OCI-LY3 (cell line): Measurements from ENCODE around the gene TMA16.

Experiments used
- H2AFZ ChIP-seq: fragments of 200-600, 300-600 bp; shearing (Covaris generic); 2 replicates; pipeline ENCODE4 v1.6.0; 2014; ENCODE audit warnings: antibody characterized with exemption, low read depth, low read length
- H3K27ac ChIP-seq: fragments of 200-600, 300-600 bp; sonication (generic); 2 replicates; pipeline ENCODE4 v1.5.1; 2014; ENCODE audit warnings: mild to moderate bottlenecking, low read length, moderate library complexity, mixed read lengths
- H3K27me3 ChIP-seq: fragments of 200-600, 300-600 bp; sonication (generic); 2 replicates; pipeline ENCODE4 v1.6.1; 2014; ENCODE audit warnings: low read depth, low read length, mixed read lengths
- H3K36me3 ChIP-seq: fragments of 200-600, 300-600 bp; sonication (generic); replicated peaks from 2 replicates; pipeline ENCODE3; 2014; ENCODE audit warnings: low read depth, low read length, mixed read lengths
- H3K4me1 ChIP-seq: fragments of 300-600, 200-600 bp; sonication (generic); 2 replicates; pipeline ENCODE4 v1.6.1; 2014; ENCODE audit warnings: low read length, mixed read lengths
- H3K4me2 ChIP-seq: fragments of 200-600, 300-600 bp; sonication (generic); 2 replicates; pipeline ENCODE4 v1.6.1; 2014; ENCODE audit warnings: low read length, mixed read lengths
- H3K4me3 ChIP-seq: fragments of 300-600, 200-600 bp; sonication (generic); 2 replicates; pipeline ENCODE4 v1.5.1; 2014; ENCODE audit warnings: antibody characterized with exemption, mild to moderate bottlenecking, low read length, moderate library complexity
- H3K79me2 ChIP-seq: fragments of 300-600, 200-600 bp; shearing (Covaris generic); 2 replicates; pipeline ENCODE4 v1.6.1; 2014; ENCODE audit warnings: mild to moderate bottlenecking, low read length, mixed read lengths
- H3K9ac ChIP-seq: fragments of 300-600, 200-600 bp; shearing (Covaris generic); 2 replicates; pipeline ENCODE4 v1.6.0; 2014; ENCODE audit warnings: mild to moderate bottlenecking, low read length, moderate library complexity
- H3K9me3 ChIP-seq: fragments of 200-600, 300-600 bp; shearing (Covaris generic); 2 replicates; pipeline ENCODE4 v1.6.1; 2014; ENCODE audit warnings: low read length, mixed read lengths; ENCODE audit not compliant: insufficient read depth
- H4K20me1 ChIP-seq: fragments of 200-600, 300-600 bp; sonication (generic); 2 replicates; pipeline ENCODE4 v1.6.1; 2016; ENCODE audit warnings: low read length, mixed read lengths; ENCODE audit not compliant: insufficient read depth
- EZH2phosphoT487 ChIP-seq: fragments of 200-600 bp; shearing (Covaris generic); IDR thresholded peaks from 2 replicates; pipeline ENCODE4 v1.6.1; 2018; ENCODE audit warnings: antibody characterized with exemption, mixed run types, low read depth
- TF ChIP-seq, protein P1 (sequence below): fragments of 200-600, 300-600 bp; sonication (generic); IDR thresholded peaks from 2 replicates; pipeline ENCODE4 v1.5.1; 2014; ENCODE audit warnings: antibody characterized with exemption, low read length, low read depth

TMA16 gene

DNA sequence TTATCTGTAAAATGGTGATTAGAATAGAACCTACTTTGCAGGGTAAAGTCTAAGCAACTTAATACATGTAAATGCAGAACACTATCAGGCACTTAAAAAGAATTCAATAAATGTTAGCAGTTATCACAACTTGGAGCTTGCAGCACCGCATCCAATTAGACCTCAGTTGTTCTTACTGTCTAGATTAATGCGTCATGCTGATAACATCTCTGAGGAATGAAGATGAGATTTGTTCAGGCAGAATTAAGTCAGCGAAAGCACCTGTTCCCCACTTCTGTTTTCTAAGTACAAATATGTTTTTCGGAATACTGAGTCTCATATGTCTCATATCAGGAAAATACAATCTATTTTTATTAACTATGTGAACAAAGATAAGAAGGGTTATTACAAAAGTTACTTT lies 58.7 kb downstream of the TMA16 start:
- no peaks in the 10 kb centered on the region for H3K9me3 ChIP-seq
- H3K4me1 ChIP-seq = peaks cover 95% of the 10 kb centered on the region
- H4K20me1 ChIP-seq = peaks cover 6% of the 10 kb centered on the region; the same call in 1 of the 2 replicates
- 0 out of 2 replicates have a peak overlapping the region, but pooled peaks have one; percentile 33 for H3K9ac ChIP-seq
- H3K4me3 ChIP-seq = peak overlapping the region; percentile 18
- peak overlapping the region; percentile 63 for H3K4me2 ChIP-seq
- TF ChIP-seq EZH2phosphoT487 = no peak
- TF ChIP-seq, protein P1, sequence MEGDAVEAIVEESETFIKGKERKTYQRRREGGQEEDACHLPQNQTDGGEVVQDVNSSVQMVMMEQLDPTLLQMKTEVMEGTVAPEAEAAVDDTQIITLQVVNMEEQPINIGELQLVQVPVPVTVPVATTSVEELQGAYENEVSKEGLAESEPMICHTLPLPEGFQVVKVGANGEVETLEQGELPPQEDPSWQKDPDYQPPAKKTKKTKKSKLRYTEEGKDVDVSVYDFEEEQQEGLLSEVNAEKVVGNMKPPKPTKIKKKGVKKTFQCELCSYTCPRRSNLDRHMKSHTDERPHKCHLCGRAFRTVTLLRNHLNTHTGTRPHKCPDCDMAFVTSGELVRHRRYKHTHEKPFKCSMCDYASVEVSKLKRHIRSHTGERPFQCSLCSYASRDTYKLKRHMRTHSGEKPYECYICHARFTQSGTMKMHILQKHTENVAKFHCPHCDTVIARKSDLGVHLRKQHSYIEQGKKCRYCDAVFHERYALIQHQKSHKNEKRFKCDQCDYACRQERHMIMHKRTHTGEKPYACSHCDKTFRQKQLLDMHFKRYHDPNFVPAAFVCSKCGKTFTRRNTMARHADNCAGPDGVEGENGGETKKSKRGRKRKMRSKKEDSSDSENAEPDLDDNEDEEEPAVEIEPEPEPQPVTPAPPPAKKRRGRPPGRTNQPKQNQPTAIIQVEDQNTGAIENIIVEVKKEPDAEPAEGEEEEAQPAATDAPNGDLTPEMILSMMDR = no peak
- no peaks in the 10 kb centered on the region for H3K27me3 ChIP-seq
- peaks cover 15% of the 10 kb centered on the region; the same call in 1 of the 2 replicates for H3K79me2 ChIP-seq
- peaks cover 24% of the 10 kb centered on the region for H3K36me3 ChIP-seq
- peak overlapping the region; percentile 79 for H3K27ac ChIP-seq
- H2AFZ ChIP-seq = no peak overlapping the region

DNA sequence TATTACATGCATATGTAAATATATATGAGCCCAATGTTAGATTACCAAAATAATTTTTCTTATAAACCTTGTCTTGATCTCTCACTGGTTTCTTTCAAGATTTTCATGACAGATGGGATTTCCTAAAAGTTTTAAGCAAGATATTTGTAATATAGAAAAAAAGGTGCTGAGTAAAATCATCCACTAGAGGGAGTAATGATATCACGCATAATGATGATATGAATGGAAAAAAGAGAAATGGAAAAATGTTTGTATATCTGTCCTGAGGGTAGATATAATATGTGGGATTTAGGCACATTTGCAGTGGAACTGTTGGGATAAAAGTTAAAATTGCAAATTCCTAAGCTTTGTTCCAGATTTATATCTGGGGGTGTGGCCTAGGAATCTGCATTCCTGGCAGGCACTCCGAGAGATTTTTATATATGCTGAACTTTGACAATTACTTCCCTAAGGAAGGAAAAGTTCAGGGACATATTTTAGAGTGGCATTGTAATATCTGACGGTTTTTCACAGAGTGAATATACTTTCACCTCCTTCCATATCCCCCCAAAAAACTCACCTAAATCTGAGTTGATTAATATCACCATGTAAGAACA lies 60.5 kb downstream of the TMA16 start:
- Histone ChIP-seq H4K20me1 (no peaks in the 10 kb centered on the region), H3K4me2 (peak overlapping the region; percentile 31), H3K27ac (peak overlapping the region; percentile 79), H3K27me3 (no peaks in the 10 kb centered on the region), H3K79me2 (peaks cover 20% of the 10 kb centered on the region; the same call in 1 of the 2 replicates), H3K9me3 (no peaks in the 10 kb centered on the region), H3K4me1 (peaks cover 94% of the 10 kb centered on the region), H3K4me3 (no peak overlapping the region), H2AFZ (no peak overlapping the region), H3K9ac (peak overlapping the region; percentile 33; the same call in 1 of the 2 replicates), H3K36me3 (peaks cover 23% of the 10 kb centered on the region)
- TF ChIP-seq, protein P1 = peak; percentile 98
- no peak for TF ChIP-seq EZH2phosphoT487

DNA sequence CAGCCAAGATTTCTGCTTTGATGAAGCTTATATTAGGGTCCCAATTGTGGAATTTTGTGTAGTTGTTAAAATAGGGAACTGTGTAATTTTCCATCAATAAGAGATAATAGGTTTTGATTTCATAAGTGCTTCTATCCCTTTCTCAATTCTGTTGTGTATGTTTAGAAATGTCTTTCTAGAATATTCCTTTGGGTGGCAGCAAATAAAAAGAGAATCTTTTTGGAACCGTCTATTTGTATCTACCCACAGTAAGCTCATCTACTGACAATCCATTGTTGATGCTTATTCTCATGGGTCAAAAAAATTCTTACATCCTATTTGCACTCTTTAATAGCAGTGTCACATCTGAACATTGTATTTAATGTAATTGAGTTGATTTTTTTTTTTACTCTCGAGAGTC lies 61.7 kb downstream of the TMA16 start:
- Histone ChIP-seq H3K27ac (peak overlapping the region; percentile 32), H3K9me3 (peaks cover 9% of the 10 kb centered on the region; the same call in 1 of the 2 replicates), H2AFZ (no peak overlapping the region), H3K27me3 (no peaks in the 10 kb centered on the region), H3K4me3 (peak overlapping the region; percentile 1; the same call in 1 of the 2 replicates), H4K20me1 (no peaks in the 10 kb centered on the region), H3K4me2 (peak overlapping the region; percentile 31), H3K36me3 (peaks cover 35% of the 10 kb centered on the region), H3K9ac (peak overlapping the region; percentile 33; the same call in 1 of the 2 replicates), H3K79me2 (peaks cover 20% of the 10 kb centered on the region; the same call in 1 of the 2 replicates), H3K4me1 (peaks cover 86% of the 10 kb centered on the region)
- TF ChIP-seq, protein P1 = peak; percentile 85
- no peak for TF ChIP-seq EZH2phosphoT487

DNA sequence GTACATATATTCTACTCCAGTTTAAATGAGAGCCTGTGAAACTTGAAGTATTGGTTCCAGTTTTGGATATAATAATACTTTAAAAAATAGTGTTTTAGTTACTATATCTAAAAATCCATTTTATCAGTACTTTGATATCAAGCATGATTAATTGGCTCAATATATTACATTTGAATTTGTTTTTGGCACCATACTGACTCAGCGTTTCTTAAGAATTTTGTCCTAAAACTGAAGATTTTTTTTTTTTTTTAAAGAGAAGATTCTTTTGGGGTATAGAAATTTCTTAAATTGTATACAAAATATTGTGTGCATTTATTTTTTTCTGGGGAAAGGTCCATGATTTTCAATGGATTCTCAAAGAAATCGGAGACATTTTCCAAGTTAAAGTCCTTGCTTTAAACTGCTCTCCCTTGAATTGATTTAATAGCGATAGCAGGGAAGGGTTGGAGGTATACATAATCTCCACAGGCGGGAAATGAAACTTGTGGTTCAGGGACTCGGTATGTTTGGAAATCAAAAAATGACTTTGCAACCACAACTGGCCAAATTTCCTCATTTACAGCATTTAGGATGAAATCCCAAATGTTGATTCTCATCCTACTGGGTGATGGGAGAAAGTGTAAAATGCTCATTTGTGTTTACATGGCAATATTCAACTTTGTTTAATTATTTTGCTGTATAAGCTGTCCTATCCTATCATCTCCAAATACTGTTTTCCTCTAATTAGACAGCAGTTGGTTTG lies 62.3 kb downstream of the TMA16 start:
- H4K20me1 ChIP-seq = no peaks in the 10 kb centered on the region

More for the DNA sequence above, 62.3 kb downstream of the TMA16 start:
- Histone ChIP-seq H3K4me2 (peak overlapping the region; percentile 74), H3K27ac (peak overlapping the region; percentile 30), H3K27me3 (no peaks in the 10 kb centered on the region), H3K79me2 (peaks cover 20% of the 10 kb centered on the region; the same call in 1 of the 2 replicates), H3K36me3 (peaks cover 35% of the 10 kb centered on the region), H3K4me3 (peak overlapping the region; percentile 19; the same call in 1 of the 2 replicates), H3K4me1 (peaks cover 86% of the 10 kb centered on the region), H3K9ac (peak overlapping the region; percentile 30), H3K9me3 (peaks cover 15% of the 10 kb centered on the region; the same call in 1 of the 2 replicates), H2AFZ (no peak overlapping the region)
- TF ChIP-seq EZH2phosphoT487 = no peak
- TF ChIP-seq, protein P1 = no peak
